ENCODE results near the gene C10orf90. TPM values are rescaled to one million over a fixed set of nuclear protein-coding genes. Genes with fewer than 3 reads are reported as not detected.

Gene C10orf90
- total and polyA plus RNA-seq, 2 of the 8 experiments (the other 6 are each of a cell fraction or from before 2014, with no cell fraction given) = 0.21 TPM; not detected in 1

DNA sequence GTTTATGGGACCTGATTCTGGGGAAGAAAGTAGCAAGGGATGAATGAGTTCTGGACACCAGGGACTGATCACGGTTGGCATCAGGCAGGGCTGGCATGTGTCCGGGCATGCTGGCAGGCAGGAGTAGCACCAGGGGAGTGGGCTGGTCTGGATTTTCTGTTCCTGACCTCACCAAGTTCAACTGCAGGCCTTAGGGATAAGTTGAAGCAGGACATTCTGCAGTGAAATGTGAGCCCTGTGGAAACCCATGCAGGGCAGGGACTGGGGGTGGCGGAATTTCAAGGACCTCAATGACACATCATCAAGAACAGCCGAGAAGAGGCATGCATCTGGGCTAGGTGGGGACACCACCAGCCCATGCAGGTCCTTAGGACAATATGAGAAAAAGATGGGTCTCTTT, 202.0 kb downstream of the C10orf90 start:
- H4K8ac ChIP-seq (ENCODE audit: extremely low read depth, insufficient read depth, low read length) = no peak overlapping the region
- no peaks in the 10 kb centered on the region for H3K79me1 ChIP-seq (ENCODE audit: low read depth, low read length)
- H3K27me3 ChIP-seq (replicated peaks in 1 of 4; ENCODE audit: control insufficient read depth in 3 of 4, extremely low read depth in 1 of 4, insufficient read depth in 3 of 4, low read length in 3 of 4) = no peaks in the 10 kb centered on the region
- no peak overlapping the region for H2BK120ac ChIP-seq (replicated peaks; ENCODE audit: low read depth, low read length)
- no peak overlapping the region for H2BK12ac ChIP-seq (ENCODE audit: low read depth, low read length)
- no peaks in the 10 kb centered on the region for H3K79me2 ChIP-seq (ENCODE audit: control insufficient read depth in 1 of 2, insufficient read depth in 2 of 2, low read length in 2 of 2)
- H3K4me3 ChIP-seq (ENCODE audit: extremely low read depth in 1 of 4, insufficient read depth in 2 of 4, low read depth in 3 of 4, low read length in 4 of 4) = no peak overlapping the region
- peak in 1 of 2 experiments; percentile 14 for DNase-seq (ENCODE audit: low read depth in 1 of 2, low spot score in 2 of 2)
- H2BK20ac ChIP-seq (ENCODE audit: low read length) = no peak overlapping the region
- H3K4me2 ChIP-seq (ENCODE audit: insufficient read depth in 1 of 2, low read depth in 2 of 2, low read length in 2 of 2) = no peak overlapping the region
- 94% methylated on average over 4 of the region's 4 CpGs; no CpG with 5 or more reads in 1 of the 2 experiments for WGBS, 2 experiments (ENCODE audit: extremely low coverage in 1 of 2, insufficient coverage in 1 of 2, insufficient read length in 1 of 2, insufficient replicate concordance in 2 of 2, low coverage in 1 of 2, low lambda C conversion rate in 2 of 2, missing lambda C conversion rate in 1 of 2)
- no peaks in the 10 kb centered on the region for H4K20me1 ChIP-seq (replicated peaks in 1 of 2; ENCODE audit: control insufficient read depth in 1 of 2, insufficient read depth in 2 of 2, low read length in 2 of 2)
- no peak overlapping the region for H4K5ac ChIP-seq (ENCODE audit: insufficient read length, low read depth, low read length)
- H2BK5ac ChIP-seq (ENCODE audit: low read depth, low read length) = no peak overlapping the region
- H3K18ac ChIP-seq (ENCODE audit: extremely low read depth, low read length) = no peak overlapping the region
- no peak overlapping the region for H3K14ac ChIP-seq (ENCODE audit: insufficient read length)
- H3K27ac ChIP-seq (ENCODE audit: low read depth, low read length) = no peak overlapping the region
- H3K36me3 ChIP-seq (ENCODE audit: control insufficient read depth in 2 of 4, insufficient read depth in 4 of 4, low read length in 3 of 4) = no peaks in the 10 kb centered on the region
- H3K23ac ChIP-seq (ENCODE audit: insufficient read length) = no peak overlapping the region
- H3K56ac ChIP-seq (replicated peaks; ENCODE audit: insufficient read length, low read depth, low read length) = no peak overlapping the region
- H3K23me2 ChIP-seq (ENCODE audit: low read depth, low read length) = no peaks in the 10 kb centered on the region
- POLR2A ChIA-PET (ENCODE audit: partially characterized antibody) = no interaction called here
- no peak overlapping the region for H3K4ac ChIP-seq (replicated peaks; ENCODE audit: insufficient read length, low read depth, low read length)
- H2AK5ac ChIP-seq (ENCODE audit: low read depth, low read length) = no peak overlapping the region
- no peak overlapping the region for H4K91ac ChIP-seq (replicated peaks; ENCODE audit: insufficient read length, low read length)
- H3K9me3 ChIP-seq (ENCODE audit: insufficient read depth in 2 of 2, low read depth in 1 of 2, low read length in 1 of 2) = no peaks in the 10 kb centered on the region
- H3K9ac ChIP-seq (replicated peaks in 1 of 4; ENCODE audit: extremely low read depth in 1 of 4, low read depth in 3 of 4, low read length in 3 of 4) = no peak overlapping the region
- CTCF ChIA-PET (ENCODE audit: partially characterized antibody) = interaction anchor here (0.8 to 1.5 kb wide), 2 partner anchors 18 to 130 kb away, joined by 3 to 4 read pairs; no protein-coding TSS in a partner anchor
- no peak overlapping the region for H2BK15ac ChIP-seq (ENCODE audit: low read length)
- FAIRE-seq = no peak
- 0 out of 7 replicates have a peak, but pooled peaks cover 0 to 4% (median 0%) of the 10 kb centered on the region in 4 experiments for H3K4me1 ChIP-seq (replicated peaks in 1 of 4; ENCODE audit: control insufficient read depth in 3 of 4, insufficient read depth in 4 of 4, low read length in 3 of 4)
- H2AFZ ChIP-seq (ENCODE audit: low read length) = no peak overlapping the region
- TF ChIP-seq RAD21 (IDR thresholded peaks at IDR 0.05 in 1 of 2, conservative IDR thresholded peaks at IDR 0.05 in 1 of 2; ENCODE audit: low read depth in 2 of 2, low read length in 2 of 2) (no peak), TEAD4 (IDR thresholded peaks at IDR 0.05; ENCODE audit: low read depth, low read length) (no peak), GABPA (IDR thresholded peaks at IDR 0.05; ENCODE audit: borderline replicate concordance, insufficient read depth, low read length) (no peak), TAF1 (IDR thresholded peaks at IDR 0.05; ENCODE audit: low read depth, low read length) (no peak), BRCA1 (IDR thresholded peaks at IDR 0.05; ENCODE audit: low read depth, low read length) (no peak), EGR1 (IDR thresholded peaks at IDR 0.05; ENCODE audit: borderline replicate concordance, low read depth, low read length) (no peak), TCF12 (IDR thresholded peaks at IDR 0.05; ENCODE audit: low read depth, low read length) (no peak), GTF2F1 (IDR thresholded peaks at IDR 0.05; ENCODE audit: borderline replicate concordance, low read depth, low read length) (no peak), YY1 (IDR thresholded peaks at IDR 0.05; ENCODE audit: low read depth, low read length) (no peak), NRF1 (IDR thresholded peaks at IDR 0.05; ENCODE audit: low read depth, low read length) (no peak), HDAC6 (IDR thresholded peaks at IDR 0.05; ENCODE audit: low read depth, low read length) (no peak), ZNF274 (IDR thresholded peaks at IDR 0.05; ENCODE audit: borderline replicate concordance, extremely low read depth, low read length) (no peak), SP1 (IDR thresholded peaks at IDR 0.05; ENCODE audit: low read depth, low read length) (no peak)

Measured in H1 (cell line).